HG02970 (cell line): Measurements from ENCODE around the gene A3GALT2.

ENCODE experiments used
- ATAC-seq: cut with Tn5 transposase; IDR thresholded peaks from one replicate; pipeline ENCODE4 v1.9.1; 2021; ENCODE audit warnings: mild to moderate bottlenecking, moderate library complexity, moderate number of reproducible peaks; ENCODE audit not compliant: unreplicated experiment, low FRiP score

Gene A3GALT2

GRCh38 chr1:33351281-33351660, 30.4 kb upstream of the A3GALT2 start:
- ATAC-seq: no peak

GRCh38 chr1:33350611-33351280, 29.8 kb upstream of the A3GALT2 start:
- no peak for ATAC-seq

- ATAC-seq: peak; percentile 82
Measured at GRCh38 chr1:33349778-33350610, 29.1 kb upstream of the A3GALT2 start.

GRCh38 chr1:33349081-33349759, 28.3 kb upstream of the A3GALT2 start:
- ATAC-seq: peak; percentile 41

GRCh38 chr1:33348676-33349080, 27.8 kb upstream of the A3GALT2 start:
- no peak for ATAC-seq

- no peak for ATAC-seq
Measured at GRCh38 chr1:33348194-33348593, 27.3 kb upstream of the A3GALT2 start.

- no peak for ATAC-seq
Measured at GRCh38 chr1:33347650-33347992, 26.7 kb upstream of the A3GALT2 start.

- ATAC-seq: no peak
Measured at GRCh38 chr1:33346927-33347649, 26.2 kb upstream of the A3GALT2 start.

- no peak for ATAC-seq
Measured at GRCh38 chr1:33346533-33346926, 25.6 kb upstream of the A3GALT2 start.

- no peak for ATAC-seq
Measured at GRCh38 chr1:33344896-33345560, 24.1 kb upstream of the A3GALT2 start.

GRCh38 chr1:33343539-33343938, 22.6 kb upstream of the A3GALT2 start:
- no peak for ATAC-seq

- no peak for ATAC-seq
Measured at GRCh38 chr1:33342041-33342723, 21.3 kb upstream of the A3GALT2 start.

GRCh38 chr1:33341190-33341589, 20.3 kb upstream of the A3GALT2 start:
- no peak for ATAC-seq

GRCh38 chr1:33339413-33339812, 18.5 kb upstream of the A3GALT2 start:
- ATAC-seq: no peak

- ATAC-seq: no peak
Measured at GRCh38 chr1:33338440-33339211, 17.7 kb upstream of the A3GALT2 start.

- no peak for ATAC-seq
Measured at GRCh38 chr1:33338048-33338439, 17.1 kb upstream of the A3GALT2 start.

- no peak for ATAC-seq
Measured at GRCh38 chr1:33337441-33337840, 16.5 kb upstream of the A3GALT2 start.

- no peak for ATAC-seq
Measured at GRCh38 chr1:33336580-33336979, 15.7 kb upstream of the A3GALT2 start.

- ATAC-seq: no peak
Measured at GRCh38 chr1:33335020-33335419, 14.1 kb upstream of the A3GALT2 start.
